B cell (primary cell): Measurements from ENCODE around the gene SFMBT2. TPM values are rescaled to one million over a fixed set of nuclear protein-coding genes. Genes with fewer than 3 reads are reported as not detected.

Experiments
- ATAC-seq: fragments of 200-7000 bp; cut with Tn5 transposase; one replicate; pipeline ENCODE4 v1.10.0; 2021; ENCODE audit warnings: low read depth, mild to moderate bottlenecking, moderate number of reproducible peaks, moderate library complexity
- CTCF ChIA-PET: fragments of 350-600 bp; sonication (Branson Sonifier 250); formaldehyde crosslinking; loops from one replicate; lab custom pipeline; 2021; ENCODE audit warnings: antibody characterized with exemption, inconsistent platforms; lab: Charles Lee
- POLR2A ChIA-PET: fragments of 350-600 bp; sonication (Branson Sonifier 250); formaldehyde crosslinking; loops from one replicate; lab custom pipeline; 2021; ENCODE audit warnings: antibody characterized with exemption; lab: Charles Lee
- DNase-seq: peaks from one replicate; pipeline ENCODE4 v3.0.0; 2013
- H2AFZ ChIP-seq: 2 replicates; pipeline ENCODE4 v1.6.1; 2012; ENCODE audit warnings: mild to moderate bottlenecking, low read depth, low read length; ENCODE audit not compliant: insufficient read depth, poor library complexity, severe bottlenecking
- H3K27ac ChIP-seq, 2 donors: 1 replicate in 1 of 2; 2 replicates in 1 of 2; pipeline ENCODE4 v1.5.1; 2012 to 2013; ENCODE audit warnings: low read length in 2 of 2, mild to moderate bottlenecking in 2 of 2, moderate library complexity in 1 of 2
- H3K27me3 ChIP-seq, 4 experiments: fragments of 200-600 bp in 1 of 4; sonication (generic) in 1 of 4; replicated peaks in 1 of 4; 1 replicate in 2 of 4; 2 replicates in 2 of 4; pipeline versions ENCODE4 v1.6.1 to v1.7.0; 2013 to 2016; ENCODE audit warnings: low read length in 3 of 4, mild to moderate bottlenecking in 2 of 4, mixed read lengths in 1 of 4, moderate library complexity in 1 of 4; ENCODE audit not compliant: insufficient read depth in 4 of 4, control insufficient read depth in 3 of 4; ENCODE audit errors: control extremely low read depth in 1 of 4
- H3K36me3 ChIP-seq, 2 experiments: replicated peaks in 1 of 2; 1 replicate in 1 of 2; 2 replicates in 1 of 2; pipeline versions ENCODE4 v1.6.1 to v1.7.1; 2013; ENCODE audit warnings: low read length in 1 of 2; ENCODE audit not compliant: insufficient read depth in 2 of 2, control insufficient read depth in 1 of 2; ENCODE audit errors: control extremely low read depth in 1 of 2, extremely low read depth in 1 of 2
- H3K4me1 ChIP-seq, 2 donors: fragments of 200-600 bp in 1 of 2; sonication (generic) in 1 of 2; 1 replicate in 1 of 2; 2 replicates in 1 of 2; pipeline versions ENCODE4 v1.5.1 to v1.6.1; 2013 to 2017; ENCODE audit warnings: low read length in 2 of 2; ENCODE audit not compliant: control insufficient read depth in 2 of 2, insufficient read depth in 2 of 2
- H3K4me2 ChIP-seq: replicated peaks from 2 replicates; pipeline ENCODE3; 2012; ENCODE audit warnings: mild to moderate bottlenecking, low read depth, low read length; ENCODE audit not compliant: poor library complexity, severe bottlenecking
- H3K4me3 ChIP-seq, 5 experiments: fragments of 200-600 bp in 1 of 5; sonication (generic) in 1 of 5; 1 replicate in 3 of 5; 2 replicates in 2 of 5; pipeline versions ENCODE4 v1.5.1 to v1.7.0; 2011 to 2016; ENCODE audit warnings: low read length in 4 of 5, mild to moderate bottlenecking in 4 of 5, low read depth in 2 of 5, control low read depth in 1 of 5, moderate library complexity in 1 of 5; ENCODE audit not compliant: insufficient read depth in 1 of 5; ENCODE audit errors: control extremely low read depth in 1 of 5, extremely low read depth in 1 of 5
- H3K79me2 ChIP-seq: fragments of 200-600 bp; sonication (generic); one replicate; pipeline ENCODE4 v1.6.0; 2016; ENCODE audit warnings: low read length; ENCODE audit not compliant: control insufficient read depth, insufficient read depth
- H3K9ac ChIP-seq: fragments of 200-600 bp; sonication (generic); 2 replicates; pipeline ENCODE4 v1.6.1; 2017; ENCODE audit warnings: mild to moderate bottlenecking, low read length, moderate library complexity
- H3K9me3 ChIP-seq, 3 donors: one replicate each; pipeline versions ENCODE4 v1.6.1 to v1.7.1; 2013; ENCODE audit warnings: low read length in 2 of 3; ENCODE audit not compliant: control insufficient read depth in 2 of 3, insufficient read depth in 1 of 3; ENCODE audit errors: control extremely low read depth in 1 of 3
- H4K20me1 ChIP-seq: 2 replicates; pipeline ENCODE4 v1.6.0; 2012; ENCODE audit warnings: mild to moderate bottlenecking, low read length; ENCODE audit not compliant: insufficient read depth, control insufficient read depth, poor library complexity, severe bottlenecking
- H3K27ac Mint-ChIP-seq: one replicate; pipeline ENCODE4 v1.8.0; 2021; ENCODE audit warnings: mixed read lengths
- H3K27me3 Mint-ChIP-seq: one replicate; pipeline ENCODE4 v1.8.0; 2021; ENCODE audit warnings: mixed read lengths
- H3K4me1 Mint-ChIP-seq: one replicate; pipeline ENCODE4 v1.8.0; 2021; ENCODE audit warnings: mixed read lengths
- H3K4me3 Mint-ChIP-seq: one replicate; pipeline ENCODE4 v1.8.0; 2021; ENCODE audit warnings: mixed read lengths
- H3K9me3 Mint-ChIP-seq: one replicate; pipeline ENCODE4 v1.8.0; 2022; ENCODE audit warnings: mixed read lengths; ENCODE audit not compliant: insufficient read depth
- CTCF ChIP-seq: fragments of 200-600 bp; IDR thresholded peaks from one replicate; pipeline ENCODE4 v1.8.0; 2022; ENCODE audit warnings: antibody characterized with exemption, mild to moderate bottlenecking
- EZH2 ChIP-seq: IDR thresholded peaks from 2 replicates; pipeline ENCODE4 v1.6.1; 2012; ENCODE audit warnings: borderline replicate concordance, low read depth, mild to moderate bottlenecking, moderate library complexity, low read length; ENCODE audit not compliant: insufficient read depth, poor library complexity, severe bottlenecking
- WGBS: methylation state at CpG from one replicate; pipeline ENCODE4 v1.1.5; 2013; ENCODE audit warnings: missing lambda C conversion rate; ENCODE audit not compliant: insufficient coverage; 5-methylcytosine and 5-hydroxymethylcytosine counted together
- intact Hi-C: fragments of 100-400 bp; cut with micrococcal nuclease; formaldehyde crosslinking; loops from one replicate; pipeline ENCODE4 v1.10.0; 2022
- polyA plus RNA-seq: library from polyadenylated mRNA; depleted of rRNA; stranded (reverse); fragments of >200 nt; gene quantifications from 2 replicates; pipeline ENCODE4 v1.2.3, GENCODE V29; 2012
- total RNA-seq, 2 donors: library from RNA; stranded (reverse); fragments of 120-200 nt in 1 of 2; gene quantifications; 1 replicate in 1 of 2; 2 replicates in 1 of 2; pipeline versions ENCODE4 v1.2.3 to v1.2.4, GENCODE V29; 2013 to 2022

The SFMBT2 gene
- total and polyA plus RNA-seq, 2 donors (not counting 1 experiment from before 2014, with no cell fraction given) = 2.3 to 24.0 TPM

- no peaks in the 10 kb centered on the region for H3K79me2 ChIP-seq
- no peak overlapping the region for H3K9ac ChIP-seq
- no peaks in the 10 kb centered on the region for H4K20me1 ChIP-seq
- no peak overlapping the region for H3K4me3 ChIP-seq
- DNase-seq (no peak), ATAC-seq (no peak)
- Mint-ChIP-seq H3K27me3 (peaks cover 2% of the 10 kb centered on the region), H3K27ac (no peak overlapping the region), H3K9me3 (no peaks in the 10 kb centered on the region), H3K4me1 (peaks cover 5% of the 10 kb centered on the region), H3K4me3 (no peak overlapping the region)
- intact Hi-C loops = no loop called here
- no peaks in the 10 kb centered on the region for H3K36me3 ChIP-seq
- no peak overlapping the region for H3K4me2 ChIP-seq
- no peaks in the 10 kb centered on the region for H3K27me3 ChIP-seq
- ChIA-PET POLR2A (no interaction called here), CTCF (interaction anchor here (0.6 to 1.0 kb wide), 3 partner anchors 62 to 749 kb away, joined by 3 read pairs; no protein-coding TSS in a partner anchor)
- H3K4me1 ChIP-seq = peaks cover 4 to 5% of the 10 kb centered on the region in 2 donors
- no peak overlapping the region for H2AFZ ChIP-seq
- H3K27ac ChIP-seq = no peak overlapping the region
- no peaks in the 10 kb centered on the region for H3K9me3 ChIP-seq
- 80% methylated on average over 9 of the region's 17 CpGs for WGBS
- TF ChIP-seq CTCF (no peak), EZH2 (no peak)
Observed at GRCh38 chr10:7117806-7118674, 292.8 kb downstream of the SFMBT2 start.

- no peak for DNase-seq
- no peaks in the 10 kb centered on the region for H3K27me3 ChIP-seq
Observed at GRCh38 chr10:7117177-7117799, 293.5 kb downstream of the SFMBT2 start.

More at GRCh38 chr10:7117177-7117799, 293.5 kb downstream of the SFMBT2 start:
- Histone ChIP-seq H3K9ac (no peak overlapping the region), H4K20me1 (no peaks in the 10 kb centered on the region), H2AFZ (no peak overlapping the region), H3K9me3 (no peaks in the 10 kb centered on the region), H3K4me1 (peaks cover 4 to 5% of the 10 kb centered on the region in 2 donors), H3K79me2 (no peaks in the 10 kb centered on the region), H3K27ac (no peak overlapping the region), H3K36me3 (no peaks in the 10 kb centered on the region), H3K4me3 (no peak overlapping the region), H3K4me2 (no peak overlapping the region)
- TF ChIP-seq CTCF (no peak), EZH2 (no peak)
- Mint-ChIP-seq H3K27me3 (peaks cover 2% of the 10 kb centered on the region), H3K9me3 (no peaks in the 10 kb centered on the region), H3K4me1 (peaks cover 5% of the 10 kb centered on the region), H3K4me3 (no peak overlapping the region), H3K27ac (no peak overlapping the region)
- CTCF ChIA-PET = interaction anchor here (0.6 kb wide), 1 partner anchor 63 kb away, joined by 3 read pairs; no protein-coding TSS in a partner anchor
- intact Hi-C loops = no loop called here
- WGBS = 98% methylated on average over 4 of the region's 5 CpGs
- no peak for ATAC-seq
- POLR2A ChIA-PET = no interaction called here
